SJCRH30 (cell line): ENCODE results near the gene MLC1. TPM values are rescaled to one million over a fixed set of nuclear protein-coding genes. Genes with fewer than 3 reads are reported as not detected.

Experiments
- DNase-seq, 2 experiments: peaks; one replicate each; pipeline ENCODE4 v3.0.0-alpha.2; 2015 to 2020
- H3K27ac ChIP-seq: fragments of 250-450 bp; sonication (Bioruptor Pico); 2 replicates; pipeline ENCODE4 v1.5.1; 2020; ENCODE audit warnings: mild to moderate bottlenecking, moderate library complexity
- H3K27me3 ChIP-seq: fragments of 250-450 bp; sonication (Bioruptor Pico); 2 replicates; pipeline ENCODE4 v1.5.1; 2020; ENCODE audit warnings: mild to moderate bottlenecking, moderate library complexity
- H3K36me3 ChIP-seq: fragments of 250-450 bp; sonication (Bioruptor Pico); 2 replicates; pipeline ENCODE4 v1.5.1; 2020; ENCODE audit warnings: mild to moderate bottlenecking, moderate library complexity
- H3K4me1 ChIP-seq: fragments of 250-450 bp; sonication (Bioruptor Pico); 2 replicates; pipeline ENCODE4 v1.5.1; 2020; ENCODE audit warnings: mild to moderate bottlenecking, moderate library complexity
- H3K4me3 ChIP-seq: fragments of 250-450 bp; sonication (Bioruptor Pico); 2 replicates; pipeline ENCODE4 v1.5.1; 2020; ENCODE audit warnings: mild to moderate bottlenecking, moderate library complexity
- H3K9me3 ChIP-seq: fragments of 250-450 bp; sonication (Bioruptor Pico); replicated peaks from 2 replicates; pipeline ENCODE4 v1.5.1; 2020; ENCODE audit warnings: mild to moderate bottlenecking, moderate library complexity
- total RNA-seq: library from RNA; depleted of rRNA; stranded (reverse); fragments of >200 nt; shearing (Covaris generic); gene quantifications from 2 replicates; pipeline ENCODE4 v1.2.3, GENCODE V29; 2014; rRNA removed

Gene MLC1
- 0.04 and 0.18 TPM in 2 replicates for total RNA-seq

DNA sequence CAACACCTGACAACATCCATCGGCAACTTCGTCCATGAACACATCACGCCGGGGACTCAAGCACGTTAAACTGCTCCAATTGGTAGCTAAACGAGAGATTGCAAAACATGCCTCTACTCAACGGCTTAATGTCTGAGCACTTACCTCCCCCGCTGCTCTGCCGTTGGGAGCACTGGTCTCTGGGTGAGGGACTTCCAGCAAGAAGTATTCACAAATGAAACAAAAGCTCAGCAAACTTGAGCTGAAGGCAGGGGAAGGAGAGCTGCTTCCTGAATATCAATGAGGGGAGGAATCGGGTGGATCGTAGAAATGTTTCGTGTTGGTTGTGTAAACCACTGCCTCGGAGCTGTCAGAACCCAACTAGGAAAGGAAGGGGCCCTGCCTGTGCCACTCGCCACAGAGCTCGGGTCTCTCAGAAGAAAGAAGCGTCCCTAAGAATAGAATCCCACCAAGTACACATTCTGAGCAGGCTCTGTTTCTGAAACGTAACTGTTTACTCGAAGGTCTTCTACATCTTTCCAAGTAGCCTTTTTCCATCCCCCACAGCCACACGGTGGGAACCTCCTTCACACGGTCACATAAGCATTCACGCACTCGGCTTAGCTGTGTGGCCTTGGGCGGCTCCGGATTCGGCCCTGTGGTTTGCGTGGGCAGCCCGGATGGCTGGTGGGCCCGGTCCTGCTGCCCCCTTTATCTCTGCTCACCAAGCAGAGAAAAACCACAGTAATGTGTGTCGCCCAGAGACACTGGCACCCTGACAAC, at the start of gene MLC1:
TSS of gene MLC1 (minus strand) at position 216 of the 762 bp plus-strand sequence. CDS start 524 bp downstream, outside the sequence.
- H3K9me3 ChIP-seq = peaks cover 13% of the 10 kb centered on the region
- peaks cover 27% of the 10 kb centered on the region for H3K27me3 ChIP-seq
- no peak within 1 kb of the TSS for H3K27ac ChIP-seq
- H3K4me3 ChIP-seq = no peak within 1 kb of the TSS
- DNase-seq = no peak
- H3K4me1 ChIP-seq = peaks cover 4% of the 10 kb centered on the region; the same call in 1 of the 2 replicates
- H3K36me3 ChIP-seq = no peaks in the 10 kb centered on the region

DNA sequence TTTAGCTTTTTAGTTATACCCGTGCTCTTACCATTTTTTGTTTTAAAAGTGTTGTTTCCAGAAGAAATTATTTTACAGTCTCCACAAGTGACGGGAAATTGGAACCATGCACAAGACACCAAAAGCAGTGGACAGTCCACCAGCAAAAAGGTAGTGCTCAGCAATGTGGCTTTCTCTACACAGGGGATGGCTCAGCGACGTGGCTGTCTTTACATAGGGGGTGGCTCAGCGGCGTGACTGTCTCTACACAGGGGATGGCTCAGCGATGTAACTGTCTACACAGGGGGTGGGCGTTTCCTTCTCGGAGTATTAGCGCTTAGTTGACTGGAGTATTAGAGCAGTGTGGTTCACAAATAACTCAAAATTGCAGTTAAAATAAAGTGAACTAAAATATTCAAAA, 49.3 kb upstream of the MLC1 start:
- DNase-seq = no peak
- H3K27me3 ChIP-seq = no peaks in the 10 kb centered on the region
- no peaks in the 10 kb centered on the region for H3K36me3 ChIP-seq

DNA sequence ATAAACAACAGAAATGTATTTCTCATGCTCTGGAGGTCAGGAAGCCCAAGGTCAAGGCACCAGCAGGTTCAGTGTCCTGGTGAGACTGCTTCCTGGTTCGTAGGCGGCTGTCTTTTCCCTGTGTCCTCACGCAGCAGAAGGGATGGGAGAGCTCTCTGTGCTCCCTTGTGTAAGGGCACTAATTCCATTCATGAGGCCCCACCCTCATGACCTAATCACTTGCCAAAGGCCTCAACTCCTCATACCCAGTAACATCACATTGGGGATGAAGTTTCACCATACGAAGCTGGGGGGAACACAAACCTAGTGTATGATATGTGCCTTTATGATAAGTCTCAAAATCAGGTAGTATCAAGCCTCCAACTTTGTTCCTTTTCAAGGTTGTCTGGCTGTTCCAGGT, 46.7 kb upstream of the MLC1 start:
- no peak overlapping the region for H3K4me3 ChIP-seq
- H3K9me3 ChIP-seq = no peaks in the 10 kb centered on the region
- H3K4me1 ChIP-seq = no peaks in the 10 kb centered on the region
- H3K27ac ChIP-seq = no peak overlapping the region
- H3K36me3 ChIP-seq = no peaks in the 10 kb centered on the region
- H3K27me3 ChIP-seq = no peaks in the 10 kb centered on the region
- no peak for DNase-seq

More for the DNA sequence above, 49.3 kb upstream of the MLC1 start:
- H3K4me1 ChIP-seq = no peaks in the 10 kb centered on the region
- no peak overlapping the region for H3K27ac ChIP-seq
- no peak overlapping the region for H3K4me3 ChIP-seq
- no peaks in the 10 kb centered on the region for H3K9me3 ChIP-seq

DNA sequence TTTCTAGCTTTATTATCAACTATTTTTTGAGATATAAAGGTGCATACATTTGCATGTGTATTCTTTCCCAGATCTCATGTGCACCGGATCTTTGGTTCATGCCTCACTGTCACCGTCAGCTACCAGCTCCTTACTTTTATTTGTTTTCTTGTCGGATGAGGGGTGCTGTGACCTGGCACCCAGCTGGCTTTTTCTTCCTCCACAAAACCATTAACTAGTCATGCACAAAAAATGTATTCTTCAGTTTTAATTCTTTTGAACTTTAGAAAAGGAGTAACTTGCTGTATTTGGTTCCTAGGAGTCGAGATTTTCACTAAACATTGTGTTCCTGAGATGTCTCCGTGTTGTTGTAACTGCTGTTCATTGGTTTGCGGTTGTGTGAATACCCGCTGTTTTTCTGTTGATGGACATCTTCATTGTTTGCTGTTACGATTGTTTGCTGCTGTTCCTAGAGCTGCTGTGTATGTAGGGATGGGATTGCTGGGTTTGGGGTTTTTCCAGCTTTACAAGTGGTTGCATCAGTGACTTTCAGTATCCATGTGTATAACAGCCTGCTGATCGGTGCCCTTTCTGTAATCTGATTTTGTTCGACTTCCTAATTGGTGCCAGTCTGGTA, 44.0 kb upstream of the MLC1 start:
- no peak for DNase-seq
- no peaks in the 10 kb centered on the region for H3K27me3 ChIP-seq
- H3K9me3 ChIP-seq = no peaks in the 10 kb centered on the region
- no peak overlapping the region for H3K27ac ChIP-seq
- H3K4me3 ChIP-seq = no peak overlapping the region
- H3K4me1 ChIP-seq = no peaks in the 10 kb centered on the region
- no peaks in the 10 kb centered on the region for H3K36me3 ChIP-seq

DNA sequence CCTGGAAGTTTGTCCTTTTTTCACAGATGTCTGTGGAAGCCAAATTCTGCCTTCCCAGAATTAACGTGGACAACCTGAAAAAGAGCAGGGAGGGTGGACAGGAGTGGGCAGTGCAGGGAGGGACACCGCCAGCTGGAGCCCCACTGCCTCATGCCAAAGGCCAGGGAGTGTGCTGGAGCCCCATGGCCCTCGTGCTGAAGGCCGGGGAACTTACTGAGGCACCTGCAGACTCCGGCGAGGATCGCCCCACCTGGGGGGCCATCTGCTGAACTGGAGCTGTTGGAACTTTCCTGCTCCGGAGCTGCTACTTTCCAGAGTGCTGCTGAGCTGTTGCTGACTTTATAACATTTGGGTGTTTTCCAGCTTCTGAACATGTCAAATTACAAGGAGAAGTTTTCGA, 39.8 kb upstream of the MLC1 start:
- no peak overlapping the region for H3K4me3 ChIP-seq
- no peak overlapping the region for H3K27ac ChIP-seq
- DNase-seq = no peak
- H3K9me3 ChIP-seq = 0 out of 2 replicates have a peak, but pooled peaks cover 4% of the 10 kb centered on the region
- H3K27me3 ChIP-seq = no peaks in the 10 kb centered on the region; the same call in 1 of the 2 replicates
- H3K36me3 ChIP-seq = no peaks in the 10 kb centered on the region
- no peaks in the 10 kb centered on the region for H3K4me1 ChIP-seq

DNA sequence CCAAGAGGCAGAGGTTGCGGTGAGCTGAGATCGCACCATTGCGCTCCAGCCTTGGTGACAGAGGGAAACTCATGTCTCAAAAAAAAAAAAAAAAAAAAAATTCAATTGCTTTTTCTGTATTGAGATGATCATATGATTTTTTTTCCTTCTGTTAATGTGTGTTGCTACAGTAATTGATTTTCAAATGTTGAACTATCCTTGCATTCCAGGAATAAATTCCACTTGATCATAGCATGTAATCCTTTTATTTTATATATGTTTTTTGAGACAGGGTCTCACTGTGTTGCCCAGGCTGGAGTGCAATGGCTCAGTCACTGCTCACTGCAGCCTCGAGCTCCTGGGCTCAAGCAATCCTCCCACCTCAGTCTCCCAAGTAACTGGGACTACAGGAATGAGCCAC, 37.9 kb upstream of the MLC1 start:
- no peak for DNase-seq

DNA sequence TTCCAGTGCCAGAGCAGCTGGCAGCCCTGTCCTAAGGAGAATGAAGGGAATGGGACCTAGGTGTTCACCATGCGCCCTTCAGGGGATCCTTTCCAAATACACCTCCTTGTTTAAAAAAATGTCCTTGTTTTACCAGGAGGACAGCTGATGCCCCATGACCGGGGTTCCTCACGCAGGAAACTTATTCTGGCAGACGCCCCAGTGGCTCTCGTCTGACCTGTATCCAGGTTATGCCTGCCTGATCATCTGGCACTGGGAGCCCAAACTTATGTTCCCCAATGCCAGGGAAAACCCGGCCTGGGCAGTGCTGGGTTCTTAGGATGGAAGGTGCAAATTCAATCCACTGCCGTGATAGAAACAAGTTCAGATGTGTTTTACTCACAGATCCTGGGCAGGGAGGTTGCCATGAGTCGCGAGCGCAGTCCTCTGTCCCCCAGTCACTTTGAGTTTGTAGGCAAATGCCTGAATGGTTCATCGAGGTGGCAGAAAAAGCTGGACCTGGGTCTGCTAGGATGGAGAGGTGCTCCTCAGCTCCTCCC, 36.0 kb upstream of the MLC1 start:
- Histone ChIP-seq H3K27me3 (peaks cover 4% of the 10 kb centered on the region; the same call in 1 of the 2 replicates), H3K4me3 (no peak overlapping the region), H3K9me3 (0 out of 2 replicates have a peak, but pooled peaks cover 4% of the 10 kb centered on the region), H3K27ac (no peak overlapping the region), H3K36me3 (no peaks in the 10 kb centered on the region), H3K4me1 (peaks cover 2% of the 10 kb centered on the region; the same call in 1 of the 2 replicates)
- DNase-seq = no peak

More for the DNA sequence above, 37.9 kb upstream of the MLC1 start:
- peaks cover 2% of the 10 kb centered on the region; the same call in 1 of the 2 replicates for H3K4me1 ChIP-seq
- H3K27me3 ChIP-seq = no peaks in the 10 kb centered on the region; the same call in 1 of the 2 replicates
- H3K9me3 ChIP-seq = 0 out of 2 replicates have a peak, but pooled peaks cover 4% of the 10 kb centered on the region
- H3K36me3 ChIP-seq = no peaks in the 10 kb centered on the region
- no peak overlapping the region for H3K27ac ChIP-seq
- H3K4me3 ChIP-seq = no peak overlapping the region

DNA sequence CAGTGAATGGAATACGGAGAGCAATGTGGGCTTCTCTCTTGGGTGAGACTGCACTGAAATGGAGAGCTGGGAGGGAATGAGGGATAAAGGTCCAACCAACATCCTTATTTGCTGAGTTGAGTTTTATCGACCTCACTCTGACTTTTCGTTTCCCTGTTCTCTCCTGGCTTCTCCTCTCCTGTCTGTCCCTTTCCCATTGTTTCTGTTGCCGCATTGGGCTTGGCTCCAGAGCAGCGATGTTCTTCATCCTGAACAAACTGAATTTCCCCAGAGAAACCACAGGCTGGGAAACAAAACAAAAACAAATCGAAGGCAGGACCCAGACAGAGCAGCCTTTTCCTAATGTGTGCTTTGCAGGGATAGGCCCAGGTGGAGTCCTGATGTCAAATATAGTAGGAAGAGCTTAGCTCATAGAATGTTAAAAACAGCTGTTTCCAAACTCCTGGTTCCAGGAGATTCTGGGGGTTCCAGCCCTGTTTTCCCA, 34.6 kb upstream of the MLC1 start:
- 0 out of 2 replicates have a peak, but pooled peaks cover 4% of the 10 kb centered on the region for H3K9me3 ChIP-seq
- no peak for DNase-seq
- H3K27ac ChIP-seq = no peak overlapping the region
- peaks cover 16% of the 10 kb centered on the region for H3K27me3 ChIP-seq
- H3K4me1 ChIP-seq = peaks cover 5% of the 10 kb centered on the region; the same call in 1 of the 2 replicates
- H3K36me3 ChIP-seq = no peaks in the 10 kb centered on the region
- no peak overlapping the region for H3K4me3 ChIP-seq

DNA sequence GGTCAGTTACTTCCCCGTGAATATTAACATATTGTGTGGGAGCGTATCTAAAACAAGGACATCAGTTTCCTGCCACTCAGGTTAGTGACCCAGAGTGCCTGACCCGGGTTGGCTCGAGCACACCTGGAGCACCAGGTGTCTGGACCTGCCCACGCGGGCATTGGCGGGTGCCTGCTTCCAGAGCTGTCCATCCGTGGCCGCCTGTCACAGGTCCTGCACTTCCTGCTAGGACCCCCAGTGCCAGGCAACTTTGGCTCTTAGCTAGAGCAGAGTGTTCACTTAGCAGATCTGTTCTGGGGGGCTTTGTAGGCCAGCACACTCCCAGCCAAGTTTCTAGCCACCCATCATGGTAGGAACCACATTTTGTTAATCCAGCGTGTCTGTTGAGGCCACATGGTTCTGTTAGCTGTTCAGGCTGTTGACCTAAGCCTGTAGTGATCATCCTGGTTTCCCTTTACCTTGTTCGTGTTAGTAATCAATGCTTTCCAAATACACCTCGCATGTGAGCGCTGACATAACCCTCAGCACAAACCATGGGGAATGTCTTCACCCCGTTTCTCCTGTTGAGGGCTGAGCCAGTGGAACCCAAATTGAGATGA, 34.0 kb upstream of the MLC1 start:
- Histone ChIP-seq H3K27ac (no peak overlapping the region), H3K4me3 (no peak overlapping the region)
- no peak for DNase-seq

DNA sequence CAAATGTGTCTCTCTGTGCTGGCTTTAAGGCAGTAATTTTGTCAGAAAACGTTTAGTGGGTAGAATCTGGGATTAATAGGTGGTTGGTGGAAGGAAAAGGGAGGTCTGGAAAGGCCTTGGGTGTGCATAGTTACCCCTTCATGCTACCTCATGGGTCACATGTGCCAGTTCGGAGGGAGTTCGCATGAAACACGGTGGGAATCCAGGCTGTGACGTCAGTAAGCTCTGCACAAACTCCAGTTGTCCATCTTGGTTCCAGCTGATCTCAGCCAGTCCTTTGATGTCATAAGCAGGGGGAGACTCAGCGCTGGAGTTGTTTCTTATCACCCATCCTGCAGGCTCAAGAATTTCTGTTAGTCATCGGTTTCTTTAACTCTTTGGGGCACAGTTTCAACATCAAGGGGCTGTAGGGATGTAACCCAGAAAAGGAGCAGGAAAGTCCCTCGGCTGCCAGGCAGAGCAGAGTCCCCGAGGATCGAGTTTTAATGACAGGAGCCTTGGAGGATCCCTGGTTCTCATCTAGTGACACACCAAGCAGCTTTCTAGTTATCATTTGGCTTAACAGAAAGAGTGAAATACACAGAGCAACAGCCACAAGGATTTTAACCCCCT, 33.4 kb upstream of the MLC1 start:
- H3K4me1 ChIP-seq = peaks cover 5% of the 10 kb centered on the region; the same call in 1 of the 2 replicates

More for the DNA sequence above, 34.0 kb upstream of the MLC1 start:
- Histone ChIP-seq H3K36me3 (no peaks in the 10 kb centered on the region), H3K9me3 (0 out of 2 replicates have a peak, but pooled peaks cover 4% of the 10 kb centered on the region), H3K27me3 (peaks cover 19% of the 10 kb centered on the region), H3K4me1 (peaks cover 5% of the 10 kb centered on the region; the same call in 1 of the 2 replicates)

DNA sequence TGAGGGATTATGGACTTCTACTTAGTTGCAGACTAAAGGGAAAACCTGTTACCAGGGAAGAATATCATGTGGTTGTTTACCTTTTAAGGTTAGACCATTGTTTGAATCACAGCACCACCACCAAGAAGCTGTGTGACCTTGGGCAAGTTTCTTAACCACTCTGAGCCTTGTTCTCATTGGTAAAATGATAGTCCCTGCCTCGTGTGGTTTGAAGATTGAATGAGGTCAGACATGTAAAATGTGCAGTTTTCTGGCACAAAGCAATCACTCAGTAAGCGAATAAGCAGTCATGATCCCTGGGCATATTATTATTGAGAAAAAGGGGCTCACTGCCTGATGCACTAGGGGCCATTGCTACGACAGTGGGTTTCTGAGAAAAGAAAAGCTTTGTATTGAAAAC, 32.9 kb upstream of the MLC1 start:
- H3K4me1 ChIP-seq = peaks cover 5% of the 10 kb centered on the region; the same call in 1 of the 2 replicates
- DNase-seq = no peak
- peaks cover 19% of the 10 kb centered on the region for H3K27me3 ChIP-seq
- 0 out of 2 replicates have a peak, but pooled peaks cover under 1% of the 10 kb centered on the region for H3K9me3 ChIP-seq
- no peak overlapping the region for H3K27ac ChIP-seq
- no peaks in the 10 kb centered on the region for H3K36me3 ChIP-seq
- no peak overlapping the region for H3K4me3 ChIP-seq

More for the DNA sequence above, 33.4 kb upstream of the MLC1 start:
- DNase-seq = peak; percentile 32 to 46
- H3K27me3 ChIP-seq = peaks cover 19% of the 10 kb centered on the region
- H3K27ac ChIP-seq = no peak overlapping the region
- H3K4me3 ChIP-seq = no peak overlapping the region
- H3K9me3 ChIP-seq = 0 out of 2 replicates have a peak, but pooled peaks cover 4% of the 10 kb centered on the region
- H3K36me3 ChIP-seq = no peaks in the 10 kb centered on the region

DNA sequence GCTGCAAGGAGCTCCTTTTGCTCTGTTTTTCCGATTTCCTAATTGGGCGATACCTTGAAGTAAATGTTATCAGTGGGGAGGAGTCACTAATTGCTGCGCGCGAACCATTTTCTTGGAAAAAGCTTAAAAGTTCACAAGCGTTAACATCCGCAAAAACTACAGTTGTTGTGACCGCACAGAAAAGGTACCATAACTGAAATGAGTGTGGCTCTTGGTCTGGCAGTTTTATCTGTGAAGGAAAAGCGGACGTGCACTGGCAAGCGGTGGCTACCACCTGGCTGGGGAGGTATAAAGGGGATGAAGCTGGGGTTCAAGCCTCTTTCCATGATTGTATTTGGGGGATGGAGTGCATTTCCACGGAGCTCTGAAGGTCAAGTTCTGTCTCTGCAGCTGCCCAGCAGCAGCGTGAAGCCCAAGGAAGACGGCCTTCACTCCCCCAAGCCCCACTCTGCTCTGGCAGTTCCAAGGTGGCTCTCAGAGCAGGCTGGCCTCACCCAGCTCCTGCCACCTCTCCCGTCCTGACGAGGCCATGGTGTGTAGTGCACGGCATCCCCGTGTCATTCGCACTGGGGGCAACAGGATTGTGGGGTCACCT, 32.0 kb upstream of the MLC1 start:
- H3K4me3 ChIP-seq = no peak overlapping the region
- no peak for DNase-seq
- H3K36me3 ChIP-seq = no peaks in the 10 kb centered on the region
- H3K4me1 ChIP-seq = peaks cover 5% of the 10 kb centered on the region; the same call in 1 of the 2 replicates
- no peaks in the 10 kb centered on the region for H3K9me3 ChIP-seq
- no peak overlapping the region for H3K27ac ChIP-seq
- H3K27me3 ChIP-seq = peaks cover 28% of the 10 kb centered on the region

DNA sequence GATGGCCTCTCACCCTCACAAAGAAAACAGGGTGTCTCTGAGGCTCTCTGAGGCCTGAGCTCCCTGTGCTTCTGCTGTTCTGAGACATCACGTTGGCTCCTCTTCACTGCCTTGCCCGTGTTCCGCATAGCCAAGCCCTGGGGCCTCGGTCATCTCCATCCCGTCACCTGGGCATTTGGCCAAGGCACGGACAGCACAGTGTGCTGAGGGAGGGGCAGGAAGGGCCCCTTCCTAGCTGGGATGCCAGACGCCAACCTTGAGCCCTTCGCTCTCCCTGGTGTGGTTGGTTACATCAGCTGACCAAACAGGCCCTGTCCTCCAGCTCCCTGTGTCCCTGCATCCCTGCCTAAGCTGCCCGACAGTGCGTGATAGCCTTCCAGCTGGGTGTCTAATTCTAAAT, 30.5 kb upstream of the MLC1 start:
- H3K36me3 ChIP-seq = no peaks in the 10 kb centered on the region

More for the DNA sequence above, 30.5 kb upstream of the MLC1 start:
- Histone ChIP-seq H3K27ac (no peak overlapping the region), H3K4me1 (peaks cover 5% of the 10 kb centered on the region; the same call in 1 of the 2 replicates), H3K27me3 (peaks cover 39% of the 10 kb centered on the region), H3K4me3 (no peak overlapping the region), H3K9me3 (no peaks in the 10 kb centered on the region)
- DNase-seq = no peak
